Left ventricle myocardium inferior (tissue), 1 donor: Measurements from ENCODE around the gene CPA1. TPM values are rescaled to one million over a fixed set of nuclear protein-coding genes. Genes with fewer than 3 reads are reported as not detected.
"Not testable (repeated sequence)": the region's sequence is repeated elsewhere in the genome, so short reads cannot be mapped to it uniquely, and the experiment has no call there.

ENCODE experiments used
- DNase-seq: peaks from one replicate; pipeline ENCODE4 v3.0.0-alpha.2; 2020
- H3K27ac ChIP-seq: fragments of 200-600 bp; replicated peaks from 2 replicates; pipeline ENCODE4 v1.8.0; 2021
- H3K27me3 ChIP-seq: fragments of 200-600 bp; 2 replicates; pipeline ENCODE4 v1.8.0; 2021; ENCODE audit warnings: low read depth
- H3K36me3 ChIP-seq: fragments of 200-600 bp; 2 replicates; pipeline ENCODE4 v1.8.0; 2021
- H3K4me1 ChIP-seq: fragments of 200-600 bp; 2 replicates; pipeline ENCODE4 v1.8.0; 2021
- H3K4me3 ChIP-seq: fragments of 200-600 bp; 2 replicates; pipeline ENCODE4 v1.8.0; 2021; ENCODE audit warnings: mild to moderate bottlenecking, moderate library complexity
- H3K9me3 ChIP-seq: fragments of 200-600 bp; replicated peaks from 2 replicates; pipeline ENCODE4 v1.8.0; 2021
- CTCF ChIP-seq: fragments of 200-600 bp; IDR thresholded peaks from 2 replicates; pipeline ENCODE4 v1.8.0; 2021; ENCODE audit warnings: antibody characterized with exemption, mild to moderate bottlenecking, borderline replicate concordance
- intact Hi-C: fragments of 100-400 bp; cut with micrococcal nuclease; formaldehyde crosslinking; loops from one replicate; pipeline ENCODE4 v1.11.0; 2022
- total RNA-seq: library from RNA; stranded (reverse); fragmentation: NEBNext Ultra II Directional; extraction: Animal tissue kit (Norgen Biotek cat#: 25700); gene quantifications from one replicate; pipeline ENCODE4 v1.2.1, GENCODE V29; 2021
- donor health status: DM: no; HTN: yes; CAD: no; lungs with severe emphysema.

The CPA1 gene
- total RNA-seq, 1 donor from 2014 or later, result not detected

- no peak overlapping the region for H3K4me3 ChIP-seq
- peaks cover 10% of the 10 kb centered on the region for H3K9me3 ChIP-seq
- no peaks in the 10 kb centered on the region for H3K36me3 ChIP-seq
- intact Hi-C loops, result no loop called here
- H3K4me1 ChIP-seq, result peaks cover 34% of the 10 kb centered on the region
- no peak for DNase-seq
- H3K27ac ChIP-seq, result peak overlapping the region; percentile 87
- no peaks in the 10 kb centered on the region for H3K27me3 ChIP-seq
- TF ChIP-seq CTCF, result no peak
These were observed 7.7 kb upstream of the CPA1 start for GRCh38 chr7:130372402-130373165.

GRCh38 chr7:130374507-130374906, 5.8 kb upstream of the CPA1 start:
- Histone ChIP-seq H3K9me3 (peaks cover 10% of the 10 kb centered on the region), H3K4me3 (no peak overlapping the region), H3K36me3 (no peaks in the 10 kb centered on the region), H3K27ac (peak overlapping the region; percentile 87), H3K27me3 (no peaks in the 10 kb centered on the region), H3K4me1 (peaks cover 29% of the 10 kb centered on the region)
- TF ChIP-seq CTCF, result no peak
- intact Hi-C loops, result no loop called here
- DNase-seq, result no peak

- H3K27ac ChIP-seq, H3K4me3 ChIP-seq, H3K27me3 ChIP-seq, DNase-seq, intact Hi-C loops, H3K36me3 ChIP-seq: not testable (repeated sequence)
- H3K9me3 ChIP-seq, result peaks cover 10% of the 10 kb centered on the region
- peaks cover 19% of the 10 kb centered on the region for H3K4me1 ChIP-seq
These were observed 3.8 kb upstream of the CPA1 start for GRCh38 chr7:130376461-130376860.

- Histone ChIP-seq H3K4me1 (peaks cover 19% of the 10 kb centered on the region), H3K27me3 (peaks cover 13% of the 10 kb centered on the region), H3K27ac (no peak overlapping the region), H3K4me3 (no peak overlapping the region), H3K9me3 (peaks cover 10% of the 10 kb centered on the region), H3K36me3 (no peaks in the 10 kb centered on the region)
- no peak for DNase-seq
- intact Hi-C loops, result no loop called here
- no peak for TF ChIP-seq CTCF
These were observed 3.1 kb upstream of the CPA1 start for GRCh38 chr7:130377178-130377577.

- H3K9me3 ChIP-seq, result peaks cover 10% of the 10 kb centered on the region
- no peaks in the 10 kb centered on the region for H3K36me3 ChIP-seq
- no peak for TF ChIP-seq CTCF
- H3K4me1 ChIP-seq, result peaks cover 7% of the 10 kb centered on the region
- no peak overlapping the region for H3K27ac ChIP-seq
- peaks cover 20% of the 10 kb centered on the region for H3K27me3 ChIP-seq
- no peak overlapping the region for H3K4me3 ChIP-seq
- intact Hi-C loops, result no loop called here
- DNase-seq, result no peak
These were observed 1.3 kb upstream of the CPA1 start for GRCh38 chr7:130379019-130379418.

GRCh38 chr7:130379532-130379920, 768 bp upstream of the CPA1 start:
- H3K36me3 ChIP-seq, result no peaks in the 10 kb centered on the region
- H3K9me3 ChIP-seq, result peaks cover 10% of the 10 kb centered on the region
- no peak for TF ChIP-seq CTCF
- H3K4me3 ChIP-seq, result no peak overlapping the region
- H3K4me1 ChIP-seq, result peaks cover 7% of the 10 kb centered on the region
- peaks cover 20% of the 10 kb centered on the region for H3K27me3 ChIP-seq
- DNase-seq, result no peak
- intact Hi-C loops, result no loop called here
- H3K27ac ChIP-seq, result no peak overlapping the region
